Measurements from ENCODE around the gene CHD9.
"Not testable (repeated sequence)": the region's sequence is repeated elsewhere in the genome, so short reads cannot be mapped to it uniquely, and the experiment has no call there.

CHD9 gene

GRCh38 chr16:53054670-53055485, at the start of gene CHD9:
Gene CHD9 (plus strand): TSS chr16:53054991. CDS start chr16:53156090, 101,099 bp downstream.
- peak; percentile 97 for DNase-seq (ENCODE audit: low read depth, low spot score)

- no peak for DNase-seq (ENCODE audit: low read depth, low spot score)
These were observed 47.7 kb upstream of the CHD9 start for GRCh38 chr16:53007095-53007494.

- no peak for DNase-seq (ENCODE audit: low read depth, low spot score)
These were observed 40.5 kb upstream of the CHD9 start for GRCh38 chr16:53014287-53014686.

- DNase-seq (ENCODE audit: low read depth, low spot score), result no peak
These were observed 35.9 kb upstream of the CHD9 start for GRCh38 chr16:53018834-53019416.

- DNase-seq (ENCODE audit: low read depth, low spot score), result peak; percentile 78
These were observed 32.4 kb upstream of the CHD9 start for GRCh38 chr16:53022374-53022773.

- DNase-seq (ENCODE audit: low read depth, low spot score), result no peak
These were observed 30.7 kb upstream of the CHD9 start for GRCh38 chr16:53024045-53024444.

GRCh38 chr16:53029971-53030370, 24.8 kb upstream of the CHD9 start:
- no peak for DNase-seq (ENCODE audit: low read depth, low spot score)

GRCh38 chr16:53031323-53031942, 23.4 kb upstream of the CHD9 start:
- no peak for DNase-seq (ENCODE audit: low read depth, low spot score)

GRCh38 chr16:53034306-53034705, 20.5 kb upstream of the CHD9 start:
- DNase-seq (ENCODE audit: low read depth, low spot score), result no peak

GRCh38 chr16:53035176-53035942, 19.4 kb upstream of the CHD9 start:
- DNase-seq (ENCODE audit: low read depth, low spot score), result no peak

GRCh38 chr16:53036066-53036465, 18.7 kb upstream of the CHD9 start:
- no peak for DNase-seq (ENCODE audit: low read depth, low spot score)

- DNase-seq (ENCODE audit: low read depth, low spot score), result not testable (repeated sequence)
These were observed 18.1 kb upstream of the CHD9 start for GRCh38 chr16:53036711-53037110.

GRCh38 chr16:53040788-53041187, 14.0 kb upstream of the CHD9 start:
- no peak for DNase-seq (ENCODE audit: low read depth, low spot score)

- no peak for DNase-seq (ENCODE audit: low read depth, low spot score)
These were observed 13.3 kb upstream of the CHD9 start for GRCh38 chr16:53041320-53042051.

GRCh38 chr16:53042235-53042701, 12.5 kb upstream of the CHD9 start:
- no peak for DNase-seq (ENCODE audit: low read depth, low spot score)

- no peak for DNase-seq (ENCODE audit: low read depth, low spot score)
These were observed 11.4 kb upstream of the CHD9 start for GRCh38 chr16:53043428-53043831.

- DNase-seq (ENCODE audit: low read depth, low spot score), result peak; percentile 37
These were observed 10.7 kb upstream of the CHD9 start for GRCh38 chr16:53043986-53044601.

- peak; percentile 67 for DNase-seq (ENCODE audit: low read depth, low spot score)
These were observed 9.2 kb upstream of the CHD9 start for GRCh38 chr16:53045341-53046220.

- DNase-seq (ENCODE audit: low read depth, low spot score), result not testable (repeated sequence)
These were observed 7.3 kb upstream of the CHD9 start for GRCh38 chr16:53047515-53047914.

Data from astrocyte of the hippocampus (primary cell).